AG20443 (cell line): Measurements from ENCODE around the gene SNURF.
A peak's percentile ranks its signal among the peaks of the same experiment; 100 is the strongest.
"Not testable (repeated sequence)": the region's sequence is repeated elsewhere in the genome, so short reads cannot be mapped to it uniquely, and the experiment has no call there.

Experiments
- DNase-seq: peaks from one replicate; pipeline ENCODE4 v3.0.0; 2012; ENCODE audit warnings: low spot score, mixed read lengths

Gene SNURF

DNA sequence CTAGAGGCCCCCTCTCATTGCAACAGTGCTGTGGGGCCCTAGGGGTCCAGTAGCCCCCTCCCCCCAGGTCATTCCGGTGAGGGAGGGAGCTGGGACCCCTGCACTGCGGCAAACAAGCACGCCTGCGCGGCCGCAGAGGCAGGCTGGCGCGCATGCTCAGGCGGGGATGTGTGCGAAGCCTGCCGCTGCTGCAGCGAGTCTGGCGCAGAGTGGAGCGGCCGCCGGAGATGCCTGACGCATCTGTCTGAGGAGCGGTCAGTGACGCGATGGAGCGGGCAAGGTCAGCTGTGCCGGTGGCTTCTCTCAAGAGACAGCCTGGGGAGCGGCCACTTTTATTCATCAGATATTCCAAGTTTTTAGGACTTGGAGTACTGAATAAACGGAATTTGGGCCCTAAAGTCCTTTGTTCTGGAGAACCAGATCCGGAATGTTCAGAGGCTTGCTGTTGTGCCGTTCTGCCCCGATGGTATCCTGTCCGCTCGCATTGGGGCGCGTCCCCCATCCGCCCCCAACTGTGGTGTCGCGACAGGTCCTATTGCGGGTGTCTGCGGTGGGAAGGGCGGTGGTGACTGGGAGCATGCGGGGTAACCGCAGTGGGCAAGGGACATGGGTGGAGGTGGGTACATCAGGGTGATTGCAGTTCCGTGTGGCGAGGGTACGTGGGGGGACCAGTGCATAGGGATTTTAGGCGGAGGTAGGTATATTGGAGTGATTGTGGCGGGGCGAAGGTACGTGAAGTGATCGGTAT is at the start of gene SNURF, which contains the start of gene SNRPN:
Gene SNURF, plus strand, starts transcription at position 205 of the 748 bp plus-strand sequence. Its CDS starts 62 bp downstream, at position 267.
Gene SNRPN, plus strand, starts transcription at position 205 of the 748 bp plus-strand sequence. CDS start 19,467 bp downstream, outside the sequence.
- DNase-seq = peak; percentile 93

DNA sequence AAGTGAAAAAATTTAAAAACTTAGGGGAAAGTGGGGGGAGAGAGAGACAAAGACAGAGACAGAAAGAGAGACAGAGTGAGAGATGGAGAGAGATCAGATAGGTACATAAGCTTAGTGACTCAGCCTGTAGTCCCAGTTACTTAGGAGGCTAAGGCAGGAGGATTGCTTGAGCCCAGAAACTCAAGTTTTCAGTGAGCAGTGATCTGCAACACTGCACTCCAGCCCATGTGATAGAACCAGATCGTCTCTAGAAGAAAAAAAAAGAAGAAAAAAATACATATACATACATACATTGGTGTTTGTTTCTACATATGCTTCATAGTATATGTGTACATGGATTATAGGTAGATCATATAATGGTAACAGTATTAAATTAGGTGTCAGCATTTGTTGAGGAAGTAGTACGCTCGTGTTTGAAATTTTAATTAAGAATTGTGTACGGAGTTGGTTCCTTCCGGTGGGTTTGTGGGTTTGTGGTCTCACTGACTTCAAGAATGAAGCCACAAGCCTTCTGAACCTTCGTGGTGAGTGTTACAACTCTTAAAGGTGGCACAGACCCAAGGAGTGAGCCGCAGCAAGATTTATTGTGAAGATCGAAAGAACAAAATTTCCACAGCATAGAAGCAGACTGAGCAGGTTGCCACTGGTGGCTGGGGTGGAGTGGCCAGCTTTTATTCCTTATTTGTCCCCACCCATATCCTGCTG is 38.3 kb upstream of the SNURF start:
- DNase-seq = no peak

DNA sequence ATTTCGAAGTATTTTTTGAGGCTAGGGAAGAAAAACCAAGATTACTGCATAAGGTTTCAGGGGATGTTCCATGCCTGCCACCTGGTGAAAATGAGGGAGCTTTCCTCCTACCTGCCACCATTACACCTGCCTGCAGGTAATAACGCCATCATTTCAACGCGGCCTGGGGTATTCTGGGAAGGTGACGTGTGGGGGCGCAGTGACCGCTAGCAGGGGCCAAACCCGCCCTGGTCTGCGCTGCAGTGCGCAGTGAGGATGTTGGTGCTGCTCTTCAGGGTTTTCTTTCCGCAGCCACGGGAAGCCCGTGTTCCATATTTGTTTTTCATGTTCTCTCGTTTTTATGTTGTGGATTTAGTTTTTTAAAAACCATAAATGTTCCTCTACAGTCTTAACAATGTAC is 37.4 kb upstream of the SNURF start:
- no peak for DNase-seq

DNA sequence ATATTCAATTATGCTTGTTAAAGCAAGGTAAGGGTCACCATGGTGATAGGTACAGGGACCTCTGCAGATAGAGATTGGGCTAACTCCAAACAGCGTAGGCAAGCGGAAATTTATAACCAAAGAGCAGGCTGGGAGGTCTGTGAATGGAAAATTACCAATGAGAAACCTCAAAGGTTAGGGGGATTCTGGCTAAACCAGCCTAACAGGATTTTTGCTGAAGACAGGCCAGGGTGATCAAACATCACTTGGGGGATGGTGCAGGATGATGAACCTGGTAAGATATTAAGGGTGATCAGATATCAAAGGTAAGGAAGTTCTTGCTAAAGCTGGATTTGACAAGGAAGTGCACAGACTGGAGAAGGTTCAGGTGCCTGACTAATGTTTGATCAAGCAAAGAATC is 35.3 kb upstream of the SNURF start:
- DNase-seq = no peak

DNA sequence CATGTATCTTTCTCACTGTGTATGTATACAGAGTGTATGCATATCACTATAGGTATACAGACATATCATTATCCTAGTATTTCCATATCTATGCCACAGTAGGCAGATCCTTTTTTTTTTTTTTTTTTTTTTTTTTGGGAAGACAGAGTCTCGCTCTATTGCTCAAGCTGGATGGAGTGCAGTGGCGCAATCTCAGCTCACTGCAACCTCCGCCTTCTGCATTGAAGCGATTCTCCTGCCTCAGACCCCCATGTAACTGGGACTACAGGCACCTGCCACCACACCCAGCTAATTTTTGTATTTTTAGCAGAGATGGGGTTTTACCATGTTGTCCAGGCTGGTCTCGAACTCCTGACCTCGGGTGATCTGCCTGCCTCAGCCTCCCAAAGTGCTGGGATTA is 32.0 kb upstream of the SNURF start:
- DNase-seq = not testable (repeated sequence)

DNA sequence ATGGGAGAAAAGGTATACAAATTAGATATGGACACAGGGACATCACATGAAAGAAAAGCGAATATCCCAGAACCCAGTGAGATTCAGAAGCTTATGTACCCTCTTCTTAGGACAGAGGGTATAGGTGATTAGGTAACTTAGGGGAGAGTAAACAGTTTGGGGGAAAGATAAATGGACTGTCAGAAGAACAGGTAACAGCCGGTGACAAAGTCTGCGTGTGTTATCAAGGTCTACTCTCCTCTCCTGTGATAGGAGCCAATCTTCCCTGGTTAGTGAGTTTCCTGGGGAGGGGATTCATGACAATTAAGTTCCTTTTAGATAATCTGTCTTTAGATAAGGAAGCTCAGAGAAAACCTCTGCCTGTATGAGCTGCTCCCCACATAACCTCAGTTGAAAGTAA is 30.6 kb upstream of the SNURF start:
- no peak for DNase-seq

DNA sequence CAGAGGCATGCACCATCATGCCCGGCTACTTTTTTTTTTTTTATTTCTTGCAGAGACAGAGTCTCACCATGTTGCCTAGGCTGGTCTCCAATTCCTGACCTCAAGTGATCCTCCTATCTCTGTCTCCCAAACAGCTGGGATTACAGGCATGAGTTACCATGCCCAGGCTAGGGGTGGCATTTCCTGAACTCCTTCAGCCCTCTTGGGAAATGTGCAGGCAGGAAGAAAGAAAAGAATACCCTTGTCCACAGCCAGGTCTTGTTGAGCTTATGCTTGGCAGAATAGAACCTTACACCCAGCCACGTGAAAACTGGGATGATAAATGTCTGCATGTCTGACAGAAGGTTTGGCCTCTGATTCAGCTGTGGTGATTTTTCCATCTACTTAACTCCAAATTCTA is 30.2 kb upstream of the SNURF start:
- DNase-seq = no peak

DNA sequence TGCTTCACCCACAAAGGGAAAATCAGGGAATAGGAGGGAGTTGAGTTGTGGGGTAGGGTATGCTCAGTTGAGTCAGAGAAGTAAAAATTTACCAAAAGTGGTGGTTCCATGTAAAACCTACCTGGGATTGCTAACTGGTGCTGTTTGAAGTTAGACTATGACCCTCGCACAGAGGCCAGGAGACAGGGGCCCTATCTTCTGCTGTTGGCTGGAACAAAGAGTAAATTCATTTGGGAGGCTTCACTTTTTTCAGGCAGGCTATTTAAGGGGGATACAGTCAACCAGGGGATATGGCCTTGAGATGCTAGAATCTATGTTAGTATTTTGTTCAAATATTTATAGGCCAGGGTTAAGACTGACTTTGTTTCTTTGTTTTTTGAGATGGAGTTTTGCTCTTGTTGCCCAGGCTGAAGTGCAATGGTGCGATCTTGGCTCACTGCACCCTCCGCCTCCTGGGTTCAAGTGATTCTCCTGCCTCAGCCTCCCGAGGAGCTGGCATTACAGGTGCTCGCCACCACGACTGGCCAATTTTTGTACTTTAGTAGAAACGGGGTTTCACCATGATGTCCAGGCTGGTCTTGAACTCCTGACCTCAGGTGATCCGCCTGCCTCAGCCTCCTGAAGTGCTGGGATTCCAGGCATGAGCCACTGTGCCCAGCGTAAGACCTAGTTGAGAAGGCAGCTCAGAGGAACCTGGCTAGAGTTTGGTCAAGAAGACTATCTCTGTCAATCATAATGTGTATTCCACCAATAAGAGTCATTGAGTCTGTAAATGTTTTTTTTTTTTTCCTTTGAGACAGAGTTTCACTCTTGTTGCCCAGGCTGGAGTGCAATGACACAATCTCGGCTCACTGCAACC is 22.7 kb upstream of the SNURF start:
- not testable (repeated sequence) for DNase-seq

DNA sequence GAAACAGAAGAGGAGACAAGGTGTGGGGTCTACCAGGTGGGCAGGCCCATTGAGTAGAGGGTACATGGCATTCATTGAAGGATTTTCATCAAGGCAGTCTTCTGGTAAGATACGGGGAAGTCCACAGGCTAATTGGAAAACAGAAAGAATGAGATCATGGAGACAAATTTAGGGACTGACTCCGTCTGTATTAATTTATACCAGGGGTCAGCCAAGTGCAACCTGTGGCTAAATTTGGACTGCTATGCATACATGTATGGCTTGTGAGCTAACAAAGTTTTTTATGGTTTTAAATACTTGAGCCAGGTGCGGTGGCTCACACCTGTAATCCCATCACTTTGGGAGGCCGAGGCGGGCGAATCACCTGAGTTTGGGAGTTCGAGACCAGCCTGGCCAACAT is 21.1 kb upstream of the SNURF start:
- DNase-seq = no peak

DNA sequence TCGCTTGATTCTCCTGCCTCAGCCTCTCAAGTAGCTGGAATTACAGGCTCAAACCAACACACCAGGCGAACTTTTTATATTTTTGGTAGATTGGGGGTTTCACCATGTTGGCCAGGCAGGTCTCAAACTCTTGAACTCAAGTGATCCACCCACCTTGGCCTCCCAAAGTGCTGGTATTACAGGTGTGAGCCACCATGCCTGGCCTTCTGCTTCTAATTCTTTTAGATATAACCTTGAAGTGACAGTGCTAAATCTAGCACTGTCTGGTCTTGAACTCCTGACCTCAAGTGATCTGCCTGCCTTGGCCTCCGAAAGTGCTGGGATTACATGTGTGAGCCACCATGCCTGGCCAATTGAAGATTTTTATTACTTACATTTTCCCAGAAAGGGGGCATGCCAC is 16.6 kb upstream of the SNURF start:
- DNase-seq = not testable (repeated sequence)

DNA sequence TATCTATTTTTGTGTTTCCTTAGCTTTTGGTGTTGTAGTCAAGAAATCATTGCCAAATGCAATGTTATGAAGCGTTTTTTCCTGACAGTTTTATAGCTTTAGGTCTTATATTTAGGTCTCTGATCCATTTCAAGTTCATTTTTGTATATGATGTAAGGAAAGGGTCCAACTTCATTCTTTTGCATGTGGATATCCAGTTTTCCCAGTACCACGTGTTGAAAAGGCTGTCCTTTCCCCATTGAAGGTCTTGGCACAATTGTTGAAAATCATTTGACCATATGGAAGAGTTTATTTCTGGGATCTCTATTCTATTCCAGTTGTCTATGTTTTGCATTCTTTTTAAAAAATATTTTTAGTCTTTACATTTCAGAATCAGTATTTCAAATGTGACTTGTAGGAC is 14.6 kb upstream of the SNURF start:
- no peak for DNase-seq

GRCh38 chr15:24943361-24943760 is 11.4 kb upstream of the SNURF start:
- DNase-seq = no peak

DNA sequence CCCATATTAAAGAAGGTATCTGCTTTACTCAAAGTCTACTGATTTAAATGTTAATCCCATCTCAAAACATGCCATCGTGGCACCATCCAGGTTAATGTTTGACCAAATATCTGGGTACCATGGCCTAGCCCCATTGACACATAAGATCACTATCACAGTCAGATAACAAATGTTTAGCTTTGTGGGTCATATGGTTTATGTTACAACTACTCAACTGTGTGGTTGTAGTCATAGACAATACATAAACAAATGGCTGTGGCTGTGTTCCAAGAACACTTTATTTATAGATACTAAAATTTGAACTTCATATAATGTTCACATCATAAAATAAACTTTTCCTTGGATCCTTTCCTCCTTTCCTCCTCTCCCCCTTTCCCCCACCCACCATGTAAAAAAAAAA is 9.8 kb upstream of the SNURF start:
- no peak for DNase-seq

DNA sequence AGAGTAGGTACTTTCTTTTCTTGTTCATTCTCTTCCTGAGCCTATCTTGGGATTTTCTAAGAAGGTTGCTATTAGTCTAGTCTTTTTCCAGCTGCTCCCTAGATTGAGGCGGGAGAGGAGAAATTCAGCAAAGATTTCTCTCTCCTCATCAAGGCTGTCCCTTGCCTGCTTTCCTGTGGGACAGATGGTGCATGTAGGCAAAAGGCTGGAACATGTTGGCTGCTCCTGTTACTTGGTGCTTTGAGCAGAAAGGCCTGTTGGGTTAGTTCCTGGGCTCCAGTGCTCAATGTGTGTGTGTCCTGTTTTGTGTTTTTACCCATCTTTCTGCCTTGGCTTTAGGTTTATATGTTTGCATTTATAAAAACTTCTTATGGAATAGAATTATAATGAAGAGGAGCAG is 9.1 kb upstream of the SNURF start:
- DNase-seq = no peak

DNA sequence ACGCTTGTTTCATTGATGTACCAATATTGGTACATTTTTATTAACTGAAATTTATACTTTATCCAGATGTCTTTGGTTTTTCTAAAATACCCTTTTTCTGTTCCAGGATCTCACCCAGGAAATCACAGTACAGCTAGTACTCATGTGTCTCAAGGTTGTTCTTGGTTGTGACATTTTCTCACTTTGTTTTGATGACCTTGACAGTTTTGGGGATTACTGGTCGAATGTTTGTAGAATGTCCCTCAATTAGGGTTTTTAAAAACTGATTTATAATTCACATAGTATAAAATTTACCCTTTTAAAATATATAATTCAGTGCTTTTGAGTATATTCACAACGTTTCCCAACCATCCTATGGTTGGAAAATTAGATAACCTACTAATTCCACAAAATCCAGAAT is 6.3 kb upstream of the SNURF start:
- DNase-seq = no peak

DNA sequence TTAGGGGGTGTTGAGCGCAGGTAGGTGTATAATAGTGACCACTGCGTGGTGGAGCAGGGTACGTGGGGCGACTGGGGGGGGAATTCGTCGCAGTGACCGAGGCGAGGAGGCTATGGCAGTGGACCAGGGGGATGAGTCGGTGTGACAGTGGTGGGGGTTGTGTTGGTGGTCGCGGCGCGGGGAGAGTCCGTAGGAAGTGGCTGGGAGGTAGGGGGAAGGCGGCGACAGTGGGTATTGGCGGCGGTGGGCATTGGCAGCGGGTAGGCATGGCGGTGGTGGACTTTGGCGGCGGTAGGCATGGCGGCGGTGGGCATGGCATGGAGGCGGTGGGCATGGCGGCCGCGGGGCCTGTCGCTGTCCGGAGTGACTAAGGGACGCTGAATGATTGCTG is 739 bp downstream of the SNURF start:
- peak; percentile 11 for DNase-seq

DNA sequence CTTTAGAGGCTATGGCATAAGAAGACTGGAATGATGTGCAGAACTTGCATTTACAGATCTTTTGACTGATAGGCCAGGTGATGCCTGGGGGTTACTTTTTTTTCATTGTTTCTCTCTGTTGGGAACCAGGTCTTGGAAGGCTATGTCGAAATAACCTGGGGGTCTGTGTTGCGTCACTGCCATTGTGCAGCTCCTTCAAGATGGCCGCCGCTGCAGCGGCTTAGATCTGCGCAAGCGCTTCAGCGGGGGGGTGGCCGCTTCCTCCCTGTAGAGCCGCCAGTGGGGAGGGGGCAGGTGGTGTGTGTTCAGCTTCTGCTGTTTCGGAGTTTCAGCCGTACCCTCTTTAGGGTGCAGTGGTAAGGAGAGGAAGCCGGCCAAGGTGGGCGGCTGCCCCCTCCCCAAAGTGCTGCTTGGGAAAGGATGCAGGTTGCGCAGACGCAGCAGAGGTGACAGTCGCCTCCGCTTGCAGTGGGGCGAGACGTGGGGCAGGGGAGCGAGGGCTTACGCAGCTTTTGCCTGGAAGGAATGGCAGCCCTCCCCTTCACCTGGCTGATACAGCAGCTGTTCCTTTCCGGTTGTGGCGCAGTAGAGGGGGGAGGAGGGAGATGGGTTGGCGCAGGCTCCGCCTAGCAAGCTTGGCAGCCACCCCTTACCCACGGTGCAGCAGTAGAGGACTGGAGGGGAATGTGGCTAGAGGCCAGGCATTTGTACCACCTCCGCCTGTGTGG is 1.5 kb downstream of the SNURF start:
- peak; percentile 87 for DNase-seq

- DNase-seq = no peak
Observed at GRCh38 chr15:24957691-24958090, 2.9 kb downstream of the SNURF start.

DNA sequence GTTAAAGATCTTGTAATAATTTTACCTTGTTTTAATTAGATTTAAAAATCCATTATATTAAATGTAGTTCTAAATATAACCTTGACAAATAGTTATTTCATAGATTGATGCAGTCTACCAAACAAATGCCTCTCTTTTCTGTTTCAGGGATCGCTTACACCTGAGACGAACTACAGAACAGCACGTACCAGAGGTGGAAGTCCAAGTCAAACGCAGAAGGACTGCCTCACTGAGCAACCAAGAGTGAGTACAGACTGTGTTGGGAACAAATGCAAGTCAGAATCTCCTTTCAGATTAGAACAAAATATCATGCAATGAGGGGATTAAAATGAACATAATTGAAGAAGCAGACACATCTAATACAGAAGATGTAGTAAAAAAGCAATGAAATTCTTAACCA is 7.2 kb downstream of the SNURF start:
- DNase-seq = no peak

- DNase-seq = no peak
Observed at GRCh38 chr15:24962880-24963279, 8.1 kb downstream of the SNURF start.

DNA sequence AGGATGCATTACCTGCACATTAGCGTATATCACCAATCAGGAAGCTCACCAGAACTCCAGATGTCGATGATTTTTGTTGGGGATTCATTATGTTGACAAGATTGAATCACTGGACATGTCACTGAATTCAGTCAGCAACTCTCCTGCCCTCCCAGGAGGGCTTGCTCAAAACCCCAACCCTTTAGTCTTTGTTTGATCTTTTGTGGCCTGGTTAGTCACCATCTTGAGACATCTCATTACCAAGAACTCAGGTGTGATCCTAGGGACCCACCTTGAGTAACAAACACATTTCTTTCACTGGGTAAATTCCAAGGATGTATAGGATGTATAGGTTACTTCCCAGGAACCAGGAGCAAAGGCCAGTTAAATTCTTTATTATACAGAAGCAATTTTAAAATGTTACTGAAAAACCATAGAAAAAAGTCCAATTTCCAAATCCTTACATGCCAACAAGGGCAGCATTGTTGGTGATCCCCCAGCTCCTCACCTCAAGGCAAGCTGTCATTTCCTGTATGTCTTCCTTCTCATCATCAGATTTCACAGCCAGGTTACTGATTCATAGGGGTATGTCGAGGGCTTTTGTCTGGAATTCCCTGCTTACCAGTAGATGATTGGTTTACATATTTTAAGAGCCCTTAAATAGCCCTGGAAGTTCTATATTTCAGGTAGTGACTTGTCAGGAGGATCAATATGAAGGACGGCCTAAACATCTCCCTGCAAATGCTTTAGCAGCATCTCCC is 11.7 kb downstream of the SNURF start:
- DNase-seq = no peak
